Left renal pelvis (tissue), 4 donors: Measurements from ENCODE around the gene SBF2. TPM values are rescaled to one million over a fixed set of nuclear protein-coding genes. Genes with fewer than 3 reads are reported as not detected.
A peak's percentile ranks its signal among the peaks of the same experiment; 100 is the strongest.
"Not testable (repeated sequence)": the region's sequence is repeated elsewhere in the genome, so short reads cannot be mapped to it uniquely, and the experiment has no call there.

Experiments used
- DNase-seq, 4 donors: peaks; one replicate each; pipeline ENCODE4 v3.0.0-alpha.2; 2013; ENCODE audit warnings: low read depth in 4 of 4, low spot score in 3 of 4
- polyA plus RNA-seq, 4 donors: library from polyadenylated mRNA; unstranded; fragments of 120-200 nt; gene quantifications; one replicate each; pipeline ENCODE4 v1.2.1, GENCODE V29; 2013; ENCODE audit not compliant: insufficient read length in 4 of 4

Gene SBF2
- polyA plus RNA-seq, 4 donors = 43.2 to 51.3 (median 49.2) TPM

DNA sequence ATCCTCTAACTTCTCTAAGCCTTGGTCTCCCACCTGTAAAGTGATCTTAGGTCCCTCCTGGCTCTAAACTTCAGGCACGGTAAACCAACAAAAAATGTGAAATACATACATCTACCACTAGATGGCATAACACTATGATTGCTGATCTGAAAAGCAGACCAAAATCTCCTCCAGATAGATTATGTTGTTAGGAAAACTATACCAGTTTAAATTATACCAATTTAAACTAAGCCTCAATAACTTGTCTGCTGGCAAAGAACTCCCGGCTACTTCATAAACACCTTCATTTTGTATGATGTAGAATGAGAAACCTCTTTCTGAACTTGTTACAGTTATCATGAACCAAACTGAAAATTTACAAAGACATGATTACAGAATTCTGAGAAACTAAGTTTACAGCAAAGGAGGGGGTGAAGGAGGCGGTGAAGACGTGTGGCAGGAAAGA is 85.9 kb downstream of the SBF2 start:
- peak in 2 of 4 donors; percentile 20 to 24 for DNase-seq

- peak in 1 of 4 donors; percentile 20 for DNase-seq
Observed at GRCh38 chr11:10205928-10206327, 88.1 kb downstream of the SBF2 start.

- no peak for DNase-seq
Observed at GRCh38 chr11:10204021-10204420, 90.0 kb downstream of the SBF2 start.

- no peak for DNase-seq
Observed at GRCh38 chr11:10201343-10201742, 92.7 kb downstream of the SBF2 start.

DNA sequence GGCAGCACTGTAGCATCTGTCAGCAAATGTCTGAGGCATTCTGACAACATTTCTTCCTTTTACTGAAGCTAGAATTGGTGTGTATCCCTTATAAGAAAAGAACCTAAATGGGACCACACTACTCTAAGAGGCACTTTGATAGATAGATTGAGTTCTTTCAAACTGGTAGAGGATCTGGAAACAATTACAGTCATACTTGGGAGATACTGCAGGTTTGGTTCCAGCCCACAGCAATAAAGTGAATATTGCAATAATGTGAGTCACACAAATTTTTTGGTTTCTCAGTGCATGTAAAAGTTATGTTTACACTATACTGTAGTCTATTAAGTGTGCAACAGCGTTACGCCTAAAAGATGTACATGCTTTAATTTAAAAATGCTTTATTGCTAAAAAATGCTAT is 96.9 kb downstream of the SBF2 start:
- DNase-seq = no peak

DNA sequence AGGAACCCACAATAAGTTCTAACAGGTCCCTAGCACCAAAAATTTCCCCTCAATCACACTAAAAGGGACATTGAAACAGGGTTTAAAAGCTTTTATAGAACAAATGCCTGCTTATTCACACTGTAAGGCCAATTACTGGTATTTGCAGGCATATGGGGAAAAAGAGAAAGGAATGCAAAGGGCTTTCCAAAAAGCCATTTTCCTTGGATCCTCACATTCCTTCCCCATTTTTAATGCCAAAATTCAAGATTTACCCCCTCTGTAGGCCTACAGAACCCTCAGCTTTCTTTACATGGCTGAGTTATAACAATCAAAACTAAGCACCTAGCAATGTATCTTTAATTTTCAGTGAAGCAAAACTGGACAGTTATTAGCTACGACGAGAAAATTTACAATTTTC is 102.0 kb downstream of the SBF2 start:
- DNase-seq = no peak

DNA sequence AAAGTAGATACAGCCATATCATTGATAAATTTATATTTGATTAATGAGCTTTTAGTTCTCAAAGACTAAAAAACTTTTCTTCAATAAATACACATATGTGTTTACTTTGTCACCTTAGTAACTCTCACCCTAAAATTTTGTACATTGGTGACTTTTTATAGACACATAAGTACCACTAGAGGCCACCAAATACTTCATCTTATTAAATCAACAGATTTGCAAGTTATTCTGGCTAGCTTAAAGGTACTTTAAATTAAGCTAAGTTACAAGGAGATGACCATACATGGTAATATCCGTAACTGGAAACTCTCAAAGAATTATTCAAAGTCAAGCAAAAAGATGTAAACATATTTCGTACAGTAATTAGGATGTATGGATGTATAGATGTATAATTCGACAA is 112.2 kb downstream of the SBF2 start:
- peak in 1 of 4 donors; percentile 7 for DNase-seq

DNA sequence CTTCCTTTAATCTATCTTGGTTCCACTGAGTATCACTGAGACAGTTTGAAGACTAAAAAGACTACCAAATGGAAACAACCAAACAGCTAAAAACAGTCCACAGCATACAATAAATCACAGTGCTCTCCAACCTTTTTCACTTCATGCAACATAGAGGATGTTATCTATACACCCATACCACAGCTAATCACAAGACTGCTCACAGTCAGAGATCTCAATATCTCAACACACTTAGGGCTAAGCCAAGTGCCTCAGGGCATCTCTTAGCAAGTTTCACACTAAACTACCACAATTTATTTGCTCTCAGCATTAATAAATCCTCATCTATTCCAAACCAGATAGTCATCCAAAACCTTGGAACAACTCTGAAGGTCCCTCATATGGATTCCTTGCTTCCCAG is 129.4 kb downstream of the SBF2 start:
- no peak for DNase-seq

DNA sequence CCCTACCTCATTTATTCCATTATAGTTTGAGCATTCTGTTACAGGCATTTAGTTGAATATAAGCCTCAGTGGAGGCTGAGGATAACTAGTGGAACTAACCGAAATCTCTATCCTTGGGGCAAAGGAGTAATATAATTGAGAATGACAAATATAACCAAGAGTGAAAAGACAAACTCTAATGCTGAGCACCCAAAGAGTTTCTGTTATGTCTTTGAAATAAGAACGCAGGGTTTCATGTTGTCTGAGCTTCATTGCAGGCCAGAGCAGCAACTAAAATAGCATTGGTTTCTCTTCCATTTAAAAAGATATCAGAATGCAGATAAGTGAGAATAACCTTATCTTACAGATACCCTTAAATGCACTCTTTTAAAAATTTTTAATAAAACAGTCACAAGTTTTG is 131.8 kb downstream of the SBF2 start:
- DNase-seq = no peak

DNA sequence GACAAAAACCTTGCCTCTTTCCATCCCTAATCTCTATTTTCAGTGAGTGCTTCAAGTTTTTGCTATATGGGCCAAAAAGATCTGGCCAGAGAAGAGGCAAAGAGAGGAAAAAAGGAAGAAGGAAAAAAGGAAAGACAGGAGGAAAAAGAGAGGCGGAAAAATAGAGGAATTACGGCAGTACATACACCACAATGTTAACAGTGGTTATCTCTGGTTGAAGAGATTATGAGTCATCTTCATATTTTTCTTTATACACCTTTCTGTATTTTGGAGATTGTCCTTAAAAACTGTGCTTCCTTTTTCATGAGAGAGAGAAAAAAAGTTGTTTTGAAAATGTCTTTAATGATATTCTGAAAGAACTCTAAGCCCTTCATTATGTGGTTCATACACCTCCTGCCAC is 133.7 kb downstream of the SBF2 start:
- no peak for DNase-seq

- no peak for DNase-seq
Observed at GRCh38 chr11:10158461-10158860, 135.6 kb downstream of the SBF2 start.

GRCh38 chr11:10155793-10156490 is 138.1 kb downstream of the SBF2 start:
- no peak for DNase-seq

- no peak for DNase-seq
Observed at GRCh38 chr11:10150800-10151199, 143.2 kb downstream of the SBF2 start.

GRCh38 chr11:10149553-10149952 is 144.5 kb downstream of the SBF2 start:
- DNase-seq = no peak

DNA sequence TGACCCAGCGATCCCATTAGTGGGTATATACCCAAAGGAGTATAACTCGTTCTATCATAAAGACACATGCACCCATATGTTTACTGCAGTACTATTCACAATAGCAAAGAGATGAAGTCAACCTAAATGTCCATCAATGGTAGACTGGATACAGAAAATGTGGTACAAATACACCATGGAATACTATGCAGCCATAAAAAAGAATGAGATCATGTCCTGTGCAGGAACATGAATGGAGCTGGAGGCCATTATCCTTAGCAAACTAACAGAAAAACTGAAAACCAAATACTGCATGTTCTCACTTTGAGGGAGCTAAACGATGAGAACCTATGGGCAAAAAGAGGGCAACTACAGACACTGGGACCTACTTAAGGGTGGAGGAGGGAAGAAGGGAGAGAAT is 146.8 kb downstream of the SBF2 start:
- no peak for DNase-seq

DNA sequence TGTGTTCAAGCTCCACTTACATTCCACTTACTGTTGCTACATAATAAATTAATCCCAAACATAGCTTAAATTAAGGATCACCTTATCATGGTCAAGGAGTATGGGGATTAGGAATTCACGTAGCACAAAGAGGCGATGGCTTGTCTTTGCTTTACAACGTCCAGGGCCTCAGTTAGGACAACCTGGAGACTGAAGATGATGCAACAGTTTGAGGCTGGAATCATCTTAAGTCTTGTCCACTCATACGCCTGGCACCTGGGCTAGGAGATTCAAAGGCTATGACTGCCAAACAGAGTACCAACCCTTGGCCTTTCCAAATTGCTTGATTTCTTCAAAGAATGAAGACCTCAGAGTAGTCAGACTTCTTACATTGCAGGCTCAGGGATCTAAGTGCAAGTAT is 149.1 kb downstream of the SBF2 start:
- DNase-seq = no peak

DNA sequence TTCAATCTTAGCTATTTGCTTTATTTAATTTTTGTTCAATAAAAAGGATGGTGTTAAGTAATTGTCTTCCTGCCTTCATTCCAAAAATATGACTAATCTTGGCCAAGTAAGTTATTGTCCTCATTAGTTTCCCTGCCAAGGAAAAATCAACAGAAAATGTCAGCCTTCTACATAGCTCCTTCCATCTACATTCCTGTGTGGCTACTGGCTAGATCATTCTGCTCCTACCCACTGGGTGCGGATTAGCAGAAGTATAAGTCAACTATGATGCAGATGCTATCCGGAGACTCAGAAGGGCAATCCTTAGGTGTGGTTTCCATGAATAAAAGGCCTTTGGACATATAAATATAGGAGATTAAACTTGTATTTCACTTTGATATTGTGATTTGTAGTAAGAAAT is 154.4 kb downstream of the SBF2 start:
- no peak for DNase-seq

- no peak for DNase-seq
Observed at GRCh38 chr11:10139143-10139542, 154.9 kb downstream of the SBF2 start.

DNA sequence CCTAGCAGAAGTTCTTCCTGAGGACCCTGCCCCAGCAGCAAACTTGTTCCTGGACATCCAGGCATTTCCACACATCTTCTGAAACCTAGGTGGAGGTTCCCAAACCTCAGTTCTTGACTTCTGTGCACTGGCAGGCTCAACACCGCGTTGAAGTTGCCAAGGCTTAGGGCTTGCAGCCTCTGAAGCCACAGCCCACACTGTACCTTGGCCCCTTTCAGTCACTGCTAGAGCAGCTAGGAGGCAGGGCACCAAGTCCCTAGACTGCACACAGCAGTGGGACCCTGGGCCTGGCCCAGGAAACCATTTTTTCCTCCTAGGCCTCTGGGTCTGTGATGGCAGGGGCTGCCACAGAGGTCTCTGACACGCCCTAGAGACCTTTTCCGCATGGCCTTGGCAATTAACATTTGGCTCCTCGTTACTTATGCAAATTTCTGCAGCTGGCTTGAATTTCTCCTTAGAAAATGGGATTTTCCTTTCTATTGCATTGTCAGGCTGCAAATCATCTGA is 159.0 kb downstream of the SBF2 start:
- DNase-seq = no peak

DNA sequence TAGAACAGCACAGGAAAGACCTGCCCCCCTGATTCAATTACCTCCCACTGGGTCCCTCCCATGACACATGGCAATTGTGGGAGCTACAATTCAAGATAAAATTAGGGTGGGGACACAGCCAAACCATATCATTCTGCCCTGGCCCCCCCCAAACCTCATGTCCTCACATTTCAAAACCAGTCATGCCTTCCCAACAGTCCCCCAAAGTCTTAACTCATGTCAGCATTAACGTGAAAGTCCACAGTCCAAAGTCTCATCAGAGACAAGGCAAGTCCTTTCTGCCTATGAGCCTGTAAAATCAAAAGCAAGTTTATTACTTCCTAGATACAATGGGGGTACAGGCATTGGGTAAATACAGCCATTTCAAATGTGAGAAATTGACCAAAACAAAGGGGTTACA is 159.8 kb downstream of the SBF2 start:
- DNase-seq = not testable (repeated sequence)

DNA sequence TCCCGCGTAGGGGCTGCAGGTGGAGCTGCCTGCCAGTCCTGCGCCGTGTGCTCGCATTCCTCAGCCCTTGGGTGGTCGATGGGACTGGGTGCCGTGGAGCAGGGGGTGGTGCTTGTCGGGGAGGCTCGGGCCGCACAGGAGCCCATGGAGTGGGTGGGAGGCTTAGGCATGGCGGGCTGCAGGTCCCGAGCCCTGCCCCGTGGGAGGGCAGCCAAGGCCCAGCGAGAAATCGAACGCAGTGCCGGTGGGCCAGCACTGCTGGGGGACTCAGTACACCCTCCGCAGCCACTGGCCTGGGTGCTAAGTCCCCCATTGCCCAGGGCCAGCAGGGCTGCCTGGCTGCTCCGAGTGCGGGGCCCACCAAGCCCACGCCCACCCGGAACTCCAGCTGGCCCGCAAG is 160.8 kb downstream of the SBF2 start:
- DNase-seq = not testable (repeated sequence)

DNA sequence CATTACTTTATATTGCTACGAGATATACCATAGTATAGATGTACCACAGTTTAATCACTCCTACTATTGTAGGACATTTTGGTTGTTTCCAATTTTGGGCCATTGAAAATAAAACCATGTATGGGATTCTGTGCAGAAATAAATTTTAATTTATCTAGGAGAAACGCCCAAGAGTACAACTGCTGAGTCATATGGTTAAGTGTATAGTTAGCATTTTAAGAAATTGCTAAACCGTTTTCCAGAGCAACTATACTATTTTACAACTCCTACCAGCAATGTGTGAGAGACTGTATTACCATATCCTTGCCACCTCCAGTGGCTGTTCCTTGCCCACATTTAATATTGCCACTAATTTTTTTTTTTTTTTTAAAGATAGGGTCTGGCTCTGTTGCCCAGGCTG is 163.1 kb downstream of the SBF2 start:
- no peak for DNase-seq

DNA sequence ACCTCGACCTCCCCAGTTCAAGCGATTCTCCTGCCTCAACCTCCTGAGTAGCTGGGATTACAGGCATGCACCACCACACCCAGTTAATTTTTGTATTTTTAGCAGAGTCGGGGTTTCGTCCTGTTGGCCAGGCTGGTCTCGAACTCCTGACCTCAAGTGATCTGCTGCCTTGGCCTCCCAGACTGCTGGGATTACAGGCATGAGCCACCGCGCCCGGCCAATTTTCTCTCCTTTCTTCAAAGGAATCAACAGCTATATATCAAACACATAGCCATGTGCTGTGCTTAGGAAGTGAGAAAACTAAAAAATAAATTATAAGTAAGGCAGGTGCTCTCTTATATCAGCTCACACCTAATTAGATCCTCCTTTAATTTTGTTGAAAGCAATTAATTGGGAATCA is 164.8 kb downstream of the SBF2 start:
- DNase-seq = not testable (repeated sequence)
